Activated T-cell treated with anti-CD3 and anti-CD28 coated beads for 48 hours (primary cell): ENCODE results near the gene SPATC1L.
"Not testable (repeated sequence)": the region's sequence is repeated elsewhere in the genome, so short reads cannot be mapped to it uniquely, and the experiment has no call there.

Experiments
- DNase-seq: peaks from one replicate; pipeline ENCODE4 v3.0.0-alpha.2; 2020; ENCODE audit warnings: low read depth

SPATC1L gene

DNA sequence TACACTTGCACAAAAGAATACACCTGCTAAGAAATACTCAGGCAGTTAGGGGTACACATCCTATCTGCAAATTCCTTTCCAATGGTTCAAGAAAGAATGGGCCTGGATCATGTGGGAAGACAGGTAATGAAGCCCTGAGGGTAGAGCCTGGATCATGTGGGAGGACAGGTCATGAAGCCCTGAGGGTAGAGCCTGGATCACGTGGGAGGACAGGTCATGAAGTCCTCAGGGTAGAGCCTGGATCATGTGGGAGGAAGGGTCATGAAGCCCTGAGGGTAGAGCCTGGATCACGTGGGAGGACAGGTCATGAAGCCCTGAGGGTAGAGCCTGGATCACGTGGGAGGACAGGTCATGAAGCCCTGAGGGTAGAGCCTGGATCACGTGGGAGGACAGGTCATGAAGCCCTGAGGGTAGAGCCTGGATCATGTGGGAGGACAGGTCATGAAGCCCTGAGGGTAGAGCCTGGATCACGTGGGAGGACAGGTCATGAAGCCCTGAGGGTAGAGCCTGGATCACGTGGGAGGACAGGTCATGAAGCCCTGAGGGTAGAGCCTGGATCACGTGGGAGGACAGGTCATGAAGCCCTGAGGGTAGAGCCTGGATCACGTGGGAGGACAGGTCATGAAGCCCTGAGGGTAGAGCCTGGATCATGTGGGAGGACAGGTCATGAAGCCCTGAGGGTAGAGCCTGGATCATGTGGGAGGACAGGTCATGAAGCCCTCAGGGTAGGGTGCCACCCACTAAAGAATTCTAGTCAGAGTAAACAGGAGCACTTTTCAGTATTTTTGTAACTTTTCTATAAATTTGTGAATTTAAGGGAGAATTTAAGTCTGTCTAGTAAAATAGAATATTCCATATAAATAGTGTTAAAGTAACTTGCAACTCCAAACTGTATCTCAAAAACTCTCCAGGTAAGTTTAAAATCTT lies 16.9 kb upstream of the SPATC1L start:
- not testable (repeated sequence) for DNase-seq

DNA sequence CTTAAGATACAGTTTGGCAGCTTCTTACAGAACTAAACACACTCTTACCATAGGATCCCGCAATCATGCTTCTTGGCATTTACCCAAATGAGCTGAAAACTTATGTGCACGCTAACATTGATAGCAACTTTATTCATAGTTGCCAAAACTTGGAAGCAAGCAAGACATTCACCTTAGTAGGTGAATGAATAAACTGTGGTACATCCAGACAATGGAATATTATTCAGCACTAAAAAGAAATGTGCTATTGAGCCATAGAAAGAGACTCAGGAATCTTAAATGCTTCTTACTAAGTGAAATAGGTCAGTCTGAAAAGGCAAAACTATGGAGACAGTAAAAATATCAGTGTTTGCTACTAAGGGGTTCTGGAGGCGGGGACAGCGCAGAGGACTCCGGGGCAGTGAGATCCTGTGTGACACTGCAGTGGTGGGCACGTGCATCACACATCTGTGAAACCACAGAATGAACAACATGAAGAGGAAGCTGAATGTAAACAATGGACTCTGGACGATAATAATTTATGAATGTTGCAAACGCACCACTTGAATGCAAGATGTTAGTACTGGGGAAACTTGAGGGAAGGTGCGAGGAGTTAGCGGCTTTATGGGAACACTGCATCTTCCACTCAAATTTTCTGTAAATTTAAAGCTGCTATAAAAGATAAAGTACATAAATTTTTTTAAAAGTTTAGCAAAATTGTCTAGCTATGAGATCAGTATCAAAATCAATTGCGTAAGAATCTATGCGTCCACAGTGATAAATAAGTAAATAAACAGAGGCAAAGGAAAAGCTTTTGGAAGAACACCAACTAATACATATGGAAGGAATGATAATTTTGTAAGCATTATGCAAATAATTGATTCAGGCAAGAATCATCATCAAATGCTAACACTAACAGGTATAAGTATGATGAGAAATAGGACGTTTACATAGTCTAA lies 15.4 kb upstream of the SPATC1L start:
- DNase-seq = no peak

DNA sequence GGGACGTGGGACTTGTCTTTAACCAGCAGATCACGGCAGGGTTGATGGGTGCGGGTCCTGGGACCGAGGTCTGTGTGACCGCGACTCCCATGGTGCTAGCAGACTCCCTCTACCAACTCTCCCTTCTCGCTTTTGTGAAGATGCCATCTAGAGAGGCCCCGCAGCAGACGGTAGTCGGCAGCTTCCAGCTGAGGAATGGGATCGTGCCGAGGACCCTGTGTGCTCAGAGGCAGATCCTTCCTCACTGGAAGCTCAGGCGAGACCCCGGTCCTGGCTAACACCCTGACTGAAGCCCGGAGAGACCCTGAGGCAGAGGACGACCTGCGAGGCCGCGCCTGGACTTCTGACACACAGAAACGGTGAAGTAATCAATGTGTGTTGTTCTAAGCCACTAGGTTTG lies 12.5 kb upstream of the SPATC1L start:
- DNase-seq = no peak

DNA sequence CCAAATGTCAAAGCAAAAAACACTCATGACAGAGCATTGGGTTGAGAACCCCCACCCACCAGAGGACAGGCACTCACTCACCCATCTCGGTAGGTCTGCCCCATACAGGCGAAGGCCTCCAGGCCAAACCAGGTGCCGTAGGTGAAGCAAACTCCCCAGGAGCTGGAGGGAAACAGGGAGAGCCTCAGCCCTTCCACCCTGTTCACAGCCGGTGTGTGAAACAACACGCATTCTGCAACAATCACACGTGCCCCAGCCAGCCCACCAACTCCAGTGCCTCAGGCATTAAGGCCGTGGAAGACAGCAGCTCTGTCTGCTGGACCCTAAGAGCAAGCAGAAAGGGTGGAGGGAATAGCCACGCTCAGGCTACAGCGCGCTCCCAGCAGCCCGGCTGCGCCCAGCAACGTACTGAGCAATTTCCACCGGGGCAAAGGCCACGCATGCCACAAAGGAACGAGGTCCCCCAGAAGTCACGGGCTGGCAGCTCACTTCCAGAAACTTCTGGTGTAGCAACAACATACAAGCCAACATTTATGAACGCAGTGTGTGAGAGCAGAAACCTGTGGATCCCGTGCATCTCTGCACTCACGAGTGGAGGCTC lies 11.4 kb upstream of the SPATC1L start:
- DNase-seq = no peak

DNA sequence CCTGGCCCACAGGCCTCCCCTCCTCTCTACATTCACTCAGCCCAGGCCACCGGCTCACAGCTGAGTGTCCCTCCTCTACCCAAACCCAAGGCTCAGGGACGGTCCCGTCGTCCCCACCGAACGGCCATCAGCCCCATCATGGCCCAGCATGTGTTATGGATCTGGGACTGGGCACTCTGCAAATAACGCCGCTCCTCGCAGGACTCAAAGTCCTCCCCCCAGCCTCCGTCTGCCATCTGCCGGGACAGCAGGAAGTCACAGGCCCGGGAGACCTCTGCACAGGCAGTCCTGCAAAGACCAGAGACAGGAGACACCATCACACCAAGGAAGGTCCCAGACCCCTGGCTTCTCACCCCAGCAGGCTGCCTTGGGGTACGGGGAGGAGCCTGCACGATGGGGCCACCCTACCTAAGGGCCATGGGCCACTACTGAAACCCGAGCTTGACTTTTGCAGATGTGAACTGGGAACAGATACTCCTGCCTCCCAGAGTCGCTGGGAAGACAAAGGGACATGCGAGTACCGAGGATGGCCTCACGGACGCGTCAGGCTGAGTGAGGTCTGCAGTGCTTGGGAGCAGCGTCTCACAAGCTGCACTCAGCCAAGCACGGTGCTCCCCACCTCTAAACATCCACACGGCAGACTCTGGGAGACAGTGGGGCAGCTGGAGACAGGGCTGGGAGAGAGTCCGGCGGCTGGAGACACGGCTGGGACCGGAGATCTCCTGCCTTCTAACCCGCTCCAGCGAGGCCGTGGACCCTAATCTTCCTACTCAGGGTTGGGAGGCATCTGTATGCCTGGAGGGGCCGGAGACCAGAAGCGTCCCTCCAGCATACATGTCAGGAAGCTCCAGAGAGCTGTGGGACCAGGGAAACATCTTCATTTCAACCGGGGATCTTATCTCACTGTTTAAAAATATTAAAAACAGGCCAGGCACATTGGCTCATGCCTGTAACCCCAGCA lies 10.4 kb upstream of the SPATC1L start:
- no peak for DNase-seq

DNA sequence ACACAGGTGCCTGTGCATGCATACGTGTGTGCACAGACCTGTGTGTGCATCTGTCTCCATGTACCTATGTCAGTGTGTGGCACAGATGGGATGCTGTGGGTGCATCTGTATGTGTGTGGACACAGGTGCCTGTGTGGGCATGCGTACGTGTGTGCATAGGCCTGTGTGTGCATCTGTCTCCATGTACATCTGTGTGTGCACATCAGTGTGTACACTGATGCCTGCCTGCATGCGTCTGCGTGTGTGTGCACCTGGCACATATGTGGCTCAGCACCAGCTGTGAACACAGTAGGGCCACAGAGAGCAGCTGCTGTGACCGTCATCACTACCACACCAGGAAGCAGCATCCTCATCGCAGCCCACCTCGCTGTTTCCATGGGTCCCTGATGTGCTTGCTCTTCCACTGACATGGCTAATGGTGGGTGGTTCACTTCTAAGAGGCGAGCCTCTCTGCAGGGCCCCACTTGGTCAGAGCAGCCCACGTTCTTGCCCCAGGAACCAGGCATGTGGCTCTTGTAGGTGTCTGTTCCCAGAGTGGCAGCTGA lies 9.6 kb upstream of the SPATC1L start:
- no peak for DNase-seq

DNA sequence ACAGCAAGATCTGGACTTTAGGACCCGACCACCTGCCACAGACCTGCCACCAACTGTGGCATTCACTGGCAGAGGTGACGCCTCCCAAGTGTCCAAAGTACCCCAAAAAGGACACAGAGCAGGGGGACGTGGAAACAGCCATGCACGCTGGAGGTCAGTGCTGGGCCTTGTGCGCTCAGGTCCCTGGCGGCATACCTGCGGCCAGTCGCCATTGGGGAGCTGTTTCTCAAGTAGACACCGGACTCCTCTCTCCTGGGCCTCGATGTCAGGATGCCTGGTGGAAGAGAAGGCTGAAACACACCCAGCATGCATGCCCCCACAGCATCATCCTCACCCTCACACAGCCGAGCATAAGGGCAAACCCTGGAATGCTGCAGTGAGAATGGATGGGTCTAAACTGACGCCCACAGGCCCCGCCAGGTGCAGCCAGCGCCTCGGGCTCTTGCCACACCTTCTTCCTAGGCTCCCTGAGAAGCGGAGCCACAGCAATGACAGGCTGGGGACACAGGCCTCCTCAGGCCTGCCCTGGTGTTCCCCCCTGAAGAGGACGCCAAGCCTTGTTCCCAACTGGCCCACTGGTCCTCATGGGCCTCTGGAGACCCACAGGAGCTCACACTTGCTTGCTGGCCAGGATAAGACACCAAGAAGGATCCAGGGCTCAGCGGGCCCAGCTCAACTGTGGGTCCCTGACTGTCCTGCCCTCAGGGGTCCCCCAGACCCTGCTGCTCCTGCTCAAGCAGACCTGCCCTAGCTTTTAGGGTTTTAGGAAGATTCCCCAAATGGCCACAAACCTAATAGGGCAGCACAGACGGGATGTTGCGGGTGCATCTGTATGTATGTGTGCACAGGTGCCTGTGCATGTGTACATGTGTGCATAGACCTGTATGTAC lies 7.7 kb upstream of the SPATC1L start:
- DNase-seq = no peak

DNA sequence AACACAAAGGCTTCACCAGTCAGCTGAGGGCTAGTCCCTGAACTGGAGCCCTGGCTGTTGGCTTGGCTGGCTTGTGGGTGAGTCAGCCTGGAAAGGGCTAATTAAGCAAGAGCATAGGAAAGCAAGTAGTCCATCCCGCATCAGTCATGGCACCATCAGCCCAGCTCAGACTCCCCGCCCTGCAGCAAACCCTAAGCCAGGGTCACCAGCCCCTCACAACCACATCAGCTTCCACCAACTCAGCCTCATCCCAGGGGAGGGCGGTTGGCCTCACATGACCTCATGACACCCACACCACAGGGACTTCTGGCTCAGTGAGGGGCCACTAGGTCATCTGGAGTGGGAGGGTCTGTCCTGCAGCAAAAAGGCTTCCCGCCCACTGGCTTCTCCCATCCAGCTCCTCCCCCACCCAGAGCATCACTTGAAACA lies 7.0 kb upstream of the SPATC1L start:
- no peak for DNase-seq

DNA sequence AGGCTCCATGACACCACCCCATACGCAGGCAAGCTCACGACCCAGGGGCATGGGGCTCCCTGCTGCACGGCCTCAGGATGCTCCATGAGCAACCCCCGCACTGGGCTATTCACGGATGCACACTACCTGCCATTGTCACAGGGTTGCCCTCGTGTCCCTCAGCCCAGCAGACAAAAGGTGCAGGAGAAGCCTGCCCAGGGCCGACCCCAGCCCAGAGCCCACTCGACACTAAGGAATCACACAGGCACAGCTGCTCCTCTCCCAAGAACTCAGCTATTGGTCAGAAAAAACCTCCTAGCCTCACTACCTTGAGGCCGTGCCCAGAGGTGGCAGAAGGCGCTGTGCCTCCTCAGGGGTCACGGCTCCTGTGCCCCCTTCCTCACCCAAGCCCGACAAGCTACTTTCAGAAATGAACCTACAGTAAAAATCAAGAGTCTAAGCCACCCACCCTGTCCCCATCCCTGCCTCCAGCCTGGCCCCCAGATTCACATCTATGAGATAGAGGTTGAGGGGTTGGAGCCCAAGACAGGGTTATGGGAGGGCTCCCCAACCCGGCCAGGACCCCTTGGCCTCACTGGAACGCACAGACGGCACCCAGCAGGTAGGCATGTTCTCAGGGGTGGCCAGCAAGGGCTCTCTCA lies 6.4 kb upstream of the SPATC1L start:
- no peak for DNase-seq

DNA sequence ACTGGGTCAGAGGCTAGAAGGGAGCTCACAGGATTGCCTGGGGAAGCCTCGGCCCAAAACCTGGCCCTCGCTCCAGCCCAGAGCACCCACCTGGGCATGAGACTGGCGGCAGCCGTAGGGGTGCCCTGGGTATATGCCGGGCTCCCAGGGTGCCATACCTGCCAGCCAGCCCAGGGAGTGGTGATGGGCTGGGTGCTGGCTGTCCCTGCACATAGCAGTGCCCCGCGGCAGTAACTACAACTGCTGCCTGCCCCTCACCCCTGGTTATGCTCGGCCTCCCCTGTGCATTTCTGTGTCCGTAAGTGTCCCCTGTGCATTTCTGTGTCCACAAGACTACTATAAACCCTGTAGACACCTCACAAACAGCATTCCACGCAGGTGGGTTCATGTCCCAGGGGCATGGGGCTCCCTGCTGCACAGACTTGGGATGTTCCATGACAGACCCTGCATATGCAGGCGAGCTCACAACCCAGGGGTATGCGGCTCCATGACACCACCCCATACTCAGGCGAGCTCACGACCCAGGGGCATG lies 5.8 kb upstream of the SPATC1L start:
- DNase-seq = no peak

DNA sequence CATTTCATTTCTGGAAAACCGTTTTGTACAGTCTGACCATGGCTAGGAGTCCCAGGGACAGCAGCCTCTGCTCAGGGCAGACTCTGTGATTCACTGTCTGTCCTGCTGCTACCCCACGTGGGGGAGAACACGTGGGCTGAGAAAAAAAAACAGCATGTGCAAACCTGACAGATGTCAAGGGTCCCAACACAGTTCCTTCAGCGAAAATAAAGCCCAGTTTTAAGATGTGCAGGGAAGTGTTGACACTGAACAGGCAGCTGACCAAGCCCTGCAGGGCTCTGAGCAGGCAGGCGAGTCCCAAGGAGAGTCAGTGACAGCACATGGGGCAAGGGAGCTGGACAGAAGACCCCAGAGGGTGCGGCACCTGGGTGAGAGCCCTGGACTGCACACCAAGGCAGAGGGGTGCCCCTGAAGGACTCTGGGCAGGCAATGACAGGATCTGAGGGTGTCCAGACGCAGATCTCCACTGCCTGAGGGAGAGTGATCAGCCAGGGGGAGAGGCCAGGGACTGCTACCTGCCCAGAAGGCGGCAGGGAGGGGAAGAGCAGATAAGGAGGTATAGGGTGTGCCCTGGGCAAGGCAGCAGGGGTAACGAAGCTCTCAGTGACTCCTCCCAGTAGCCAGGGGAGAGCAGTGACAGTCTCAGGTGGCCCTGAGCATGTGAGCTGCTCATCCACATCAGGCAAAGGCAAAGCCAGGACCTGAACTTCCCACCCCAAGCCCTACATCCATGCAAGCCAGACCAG lies 5.1 kb upstream of the SPATC1L start:
- no peak for DNase-seq

DNA sequence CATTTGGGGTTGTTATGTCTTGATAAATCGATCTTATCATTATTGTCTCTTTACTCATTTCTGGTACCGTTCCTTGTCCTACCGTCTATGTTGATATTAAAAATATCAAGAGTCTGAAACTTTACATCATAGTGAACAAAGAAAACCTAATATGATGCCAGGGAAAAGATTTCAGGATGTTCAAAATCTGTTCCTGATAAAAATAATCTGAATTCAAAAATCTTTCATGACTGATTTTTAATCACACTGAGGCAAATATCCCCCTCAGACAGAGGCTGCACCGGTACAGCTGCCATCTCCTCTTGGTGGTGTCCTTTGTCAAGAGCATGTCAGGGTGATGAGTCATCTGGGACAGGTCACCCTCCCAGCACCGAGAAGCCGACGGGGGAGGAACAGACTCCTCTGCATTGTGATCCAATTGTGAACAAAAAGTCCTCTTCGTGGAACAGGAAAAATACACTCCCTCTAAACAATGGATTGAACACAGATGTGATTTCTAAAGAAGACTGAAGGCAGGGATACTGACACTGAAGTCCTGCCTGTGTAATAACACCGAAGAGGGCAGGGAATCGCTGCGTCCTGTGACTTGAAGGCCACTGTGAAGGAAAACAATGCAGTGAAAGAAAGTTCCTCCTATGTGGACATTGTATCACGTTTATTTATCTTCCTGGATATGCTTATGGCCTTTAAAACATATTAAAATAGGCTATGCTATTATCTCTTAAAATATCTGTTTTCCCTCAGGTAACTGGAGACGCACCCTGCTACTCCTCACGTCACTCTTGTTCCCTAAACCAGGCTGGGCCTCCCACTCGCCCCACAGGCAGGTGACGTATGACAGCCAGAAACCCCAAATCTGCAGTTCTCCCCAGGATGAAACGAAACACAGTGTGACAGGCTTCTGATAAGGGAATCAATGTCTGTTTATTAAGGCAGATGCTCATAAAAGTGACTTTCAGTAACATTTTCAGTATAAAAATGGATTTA lies 4.3 kb upstream of the SPATC1L start:
- no peak for DNase-seq

DNA sequence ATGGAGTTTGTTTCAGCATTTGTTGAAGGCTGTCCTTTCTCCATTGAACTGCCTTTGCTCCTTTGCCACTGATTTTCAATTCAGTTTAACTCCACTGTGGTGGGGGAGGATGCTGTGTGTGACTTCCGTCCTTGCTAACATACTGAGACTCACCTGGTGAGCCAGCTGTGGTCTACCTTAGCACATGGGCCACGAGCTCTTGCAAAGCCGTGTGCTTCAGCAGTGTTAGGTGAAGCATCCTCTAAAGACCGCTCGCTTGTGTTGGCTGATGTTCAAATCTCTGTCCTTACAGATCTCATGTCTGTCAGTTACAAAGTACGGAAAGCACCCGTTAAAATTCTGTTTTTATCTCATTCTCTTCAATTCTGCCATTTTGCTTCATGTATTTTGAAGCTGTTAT lies 3.6 kb upstream of the SPATC1L start:
- no peak for DNase-seq

DNA sequence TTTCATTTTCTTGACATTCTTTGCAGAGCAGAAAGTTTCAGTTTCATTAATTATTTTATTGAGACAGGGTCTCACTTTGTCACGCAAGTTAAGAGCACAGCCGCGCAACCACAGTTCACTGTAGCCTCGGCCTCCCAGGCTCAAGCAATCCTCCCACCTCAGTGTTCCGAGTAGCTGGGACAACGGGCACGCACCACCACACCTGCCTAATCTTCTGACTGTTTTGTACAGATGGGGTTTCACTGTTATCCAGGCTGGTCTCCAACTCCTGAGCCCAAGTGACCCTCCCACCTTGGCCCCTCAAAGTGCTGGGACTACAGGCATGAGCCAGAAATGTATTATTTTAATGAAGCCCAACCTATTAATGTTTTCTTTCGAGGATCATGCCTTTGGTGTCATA lies 3.0 kb upstream of the SPATC1L start:
- DNase-seq = no peak

DNA sequence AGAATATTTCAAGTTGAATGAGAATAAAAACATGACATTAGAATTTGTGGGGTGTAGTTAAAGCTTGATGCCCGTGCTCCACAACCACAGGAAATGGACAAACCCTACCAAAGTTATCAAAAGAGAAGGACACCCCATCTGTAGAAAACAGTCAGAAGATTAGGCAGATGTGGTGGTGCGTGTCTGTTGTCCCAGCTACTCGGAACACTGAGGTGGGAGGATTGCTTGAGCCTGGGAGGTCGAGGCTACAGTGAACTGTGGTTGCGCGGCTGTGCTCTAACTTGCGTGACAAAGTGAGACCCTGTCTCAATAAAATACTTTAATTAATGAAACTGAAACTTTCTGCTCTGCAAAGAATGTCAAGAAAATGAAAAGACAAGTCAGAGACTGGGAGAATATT lies 1.5 kb upstream of the SPATC1L start:
- no peak for DNase-seq

DNA sequence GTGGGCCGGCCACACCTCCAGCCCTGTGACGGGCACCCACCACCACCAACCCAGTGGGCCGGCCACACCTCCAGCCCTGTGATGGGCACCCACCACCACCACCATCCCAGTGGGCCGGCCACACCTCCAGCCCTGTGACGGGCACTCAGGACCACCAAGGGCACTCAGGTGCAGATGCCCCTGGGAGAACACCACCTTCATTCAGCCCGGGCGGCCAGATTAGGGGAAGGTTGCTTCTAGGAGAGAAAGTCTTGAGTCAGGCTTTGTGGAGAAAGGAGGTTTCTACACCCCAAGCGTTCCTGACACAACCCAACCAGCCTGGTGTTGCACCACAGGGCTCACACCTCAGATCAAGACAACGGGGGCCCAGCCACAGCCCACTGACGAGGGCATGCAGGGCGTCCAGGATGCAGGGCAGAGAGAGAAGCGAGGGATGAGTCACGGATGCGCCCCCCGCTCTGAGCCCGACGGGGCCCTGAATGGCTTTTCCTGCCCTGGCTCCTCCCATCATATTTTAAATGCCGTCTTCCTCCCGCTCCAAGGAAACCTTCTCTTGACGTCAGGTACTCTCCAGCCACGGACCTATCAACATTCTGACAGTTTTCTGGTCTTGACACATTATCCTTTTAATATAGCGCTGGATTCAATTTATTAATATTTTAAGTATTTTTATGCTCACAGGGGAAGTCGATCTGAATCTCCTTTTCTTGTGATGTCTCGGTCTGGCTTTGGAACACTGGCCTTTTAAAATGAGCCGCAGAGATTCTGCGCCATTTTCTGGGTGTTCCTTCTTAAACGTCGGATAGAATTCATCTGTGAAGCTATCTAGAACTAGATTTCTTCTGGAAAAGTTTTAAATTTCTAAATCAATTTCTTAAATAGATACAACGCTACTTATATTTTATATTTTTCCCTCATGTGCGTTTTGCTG lies 631 bp upstream of the SPATC1L start:
- DNase-seq = peak; percentile 68
